HEK293 (cell line): ENCODE measurements around the gene HMCN1.

ENCODE experiments used
- CTCF ChIA-PET: fragments of 350-600 bp; formaldehyde crosslinking; extraction: SDS; loops from one replicate; lab custom pipeline; 2021; ENCODE audit warnings: antibody characterized with exemption; lab: Yijun Ruan, JAX
- POLR2A ChIA-PET: fragments of 300-600 bp; formaldehyde crosslinking; extraction: SDS; loops from one replicate; lab custom pipeline; 2020; ENCODE audit warnings: antibody characterized with exemption, inconsistent platforms; lab: Yijun Ruan, JAX
- H3K27ac ChIP-seq: fragments of 200-500 bp; sonication (Bioruptor generic); 2 replicates; pipeline ENCODE4 v1.5.1; 2014; ENCODE audit warnings: low read depth, low read length, control low read depth, inconsistent platforms; ENCODE audit errors: extremely low read depth
- H3K36me3 ChIP-seq, 2 experiments: fragments of 200-500 bp in 1 of 2; sonication (Bioruptor generic) in 1 of 2; 1 replicate in 1 of 2; 2 replicates in 1 of 2; pipeline ENCODE4 v1.5.1; 2014 to 2017; ENCODE audit warnings: inconsistent platforms in 2 of 2, low read length in 2 of 2; ENCODE audit not compliant: control insufficient read depth in 2 of 2, insufficient read depth in 1 of 2
- H3K4me1 ChIP-seq: fragments of 200-500 bp; sonication (Bioruptor generic); 2 replicates; pipeline ENCODE4 v1.5.1; 2014; ENCODE audit warnings: mild to moderate bottlenecking, low read length, inconsistent platforms; ENCODE audit not compliant: control insufficient read depth, insufficient read depth
- H3K4me3 ChIP-seq: 2 replicates; pipeline ENCODE4 v1.5.1; 2011; ENCODE audit warnings: low read depth, mild to moderate bottlenecking, control low read depth, low read length, moderate library complexity
- H3K9me3 ChIP-seq: fragments of 200-500 bp; sonication (Bioruptor generic); 2 replicates; pipeline ENCODE4 v1.5.1; 2014; ENCODE audit warnings: low read depth, low read length, inconsistent platforms; ENCODE audit not compliant: control insufficient read depth, insufficient read depth
- HOXD13 ChIP-seq: sonication (generic); formaldehyde crosslinking; IDR thresholded peaks from 2 replicates; pipeline ENCODE4 v1.8.0; 2022; ENCODE audit warnings: missing genetic modification reagents, borderline replicate concordance
- IKZF3 ChIP-seq: fragments of 450-650 bp; IDR thresholded peaks from 2 replicates; pipeline ENCODE4 v1.5.0; 2018; ENCODE audit warnings: missing biosample characterization, mild to moderate bottlenecking, missing genetic modification characterization, moderate library complexity
- KLF8 ChIP-seq: fragments of 450-650 bp; formaldehyde crosslinking; IDR thresholded peaks from 2 replicates; pipeline ENCODE4 v1.5.1; 2016; ENCODE audit warnings: missing biosample characterization, missing genetic modification characterization
- SCRT2 ChIP-seq: fragments of 450-650 bp; formaldehyde crosslinking; IDR thresholded peaks from 2 replicates; pipeline ENCODE4 v1.5.1; 2016; ENCODE audit warnings: missing biosample characterization, missing genetic modification characterization
- ZBTB17 ChIP-seq: fragments of 450-650 bp; formaldehyde crosslinking; IDR thresholded peaks from 2 replicates; pipeline ENCODE4 v1.5.1; 2016; ENCODE audit warnings: missing biosample characterization, missing genetic modification characterization
- ZBTB8A ChIP-seq: fragments of 450-650 bp; formaldehyde crosslinking; IDR thresholded peaks from 2 replicates; pipeline ENCODE4 v1.5.1; 2016; ENCODE audit warnings: missing biosample characterization, missing genetic modification characterization
- ZFP41 ChIP-seq: fragments of 450-650 bp; formaldehyde crosslinking; IDR thresholded peaks from 2 replicates; pipeline ENCODE4 v1.5.1; 2016; ENCODE audit warnings: missing biosample characterization, missing genetic modification characterization, borderline replicate concordance
- ZNF391 ChIP-seq: fragments of 450-650 bp; formaldehyde crosslinking; IDR thresholded peaks from 2 replicates; pipeline ENCODE4 v1.5.1; 2016; ENCODE audit warnings: low read depth, missing biosample characterization, missing genetic modification characterization, borderline replicate concordance
- ZNF423 ChIP-seq: fragments of 450-650 bp; formaldehyde crosslinking; IDR thresholded peaks from 2 replicates; pipeline ENCODE4 v1.5.1; 2016; ENCODE audit warnings: missing biosample characterization, missing genetic modification characterization
- ZNF501 ChIP-seq: fragments of 450-650 bp; formaldehyde crosslinking; IDR thresholded peaks from 2 replicates; pipeline ENCODE4 v1.5.1; 2016; ENCODE audit warnings: missing biosample characterization, missing genetic modification characterization
- ZNF548 ChIP-seq: fragments of 450-650 bp; formaldehyde crosslinking; IDR thresholded peaks from 2 replicates; pipeline ENCODE4 v1.5.1; 2016; ENCODE audit warnings: missing biosample characterization, missing genetic modification characterization
- ZNF596 ChIP-seq: fragments of 450-650 bp; IDR thresholded peaks from 2 replicates; pipeline ENCODE4 v1.5.0; 2018; ENCODE audit warnings: missing biosample characterization, mild to moderate bottlenecking, missing genetic modification characterization, moderate library complexity
- ZNF610 ChIP-seq: fragments of 450-650 bp; formaldehyde crosslinking; IDR thresholded peaks from 2 replicates; pipeline ENCODE4 v1.5.1; 2016; ENCODE audit warnings: missing biosample characterization, missing genetic modification characterization, borderline replicate concordance
- ZXDB ChIP-seq: fragments of 450-650 bp; formaldehyde crosslinking; IDR thresholded peaks from 2 replicates; pipeline ENCODE4 v1.5.1; 2016; ENCODE audit warnings: missing biosample characterization, missing genetic modification characterization
- TF ChIP-seq, protein P1 (sequence below): fragments of 450-650 bp; formaldehyde crosslinking; IDR thresholded peaks from 2 replicates; pipeline ENCODE4 v1.5.1; 2016; ENCODE audit warnings: missing biosample characterization, missing genetic modification characterization
- TF ChIP-seq, protein P2 (sequence below): fragments of 450-650 bp; formaldehyde crosslinking; IDR thresholded peaks from 2 replicates; pipeline ENCODE4 v1.5.1; 2017; ENCODE audit warnings: missing biosample characterization, missing genetic modification characterization
- TF ChIP-seq, protein P3 (sequence below): fragments of 450-650 bp; formaldehyde crosslinking; IDR thresholded peaks from 2 replicates; pipeline ENCODE4 v1.5.1; 2016; ENCODE audit warnings: missing biosample characterization, missing genetic modification characterization
- TF ChIP-seq, protein P4 (sequence below): fragments of 450-650 bp; formaldehyde crosslinking; IDR thresholded peaks from 2 replicates; pipeline ENCODE4 v1.5.1; 2017; ENCODE audit warnings: missing biosample characterization, missing genetic modification characterization

The HMCN1 gene

DNA sequence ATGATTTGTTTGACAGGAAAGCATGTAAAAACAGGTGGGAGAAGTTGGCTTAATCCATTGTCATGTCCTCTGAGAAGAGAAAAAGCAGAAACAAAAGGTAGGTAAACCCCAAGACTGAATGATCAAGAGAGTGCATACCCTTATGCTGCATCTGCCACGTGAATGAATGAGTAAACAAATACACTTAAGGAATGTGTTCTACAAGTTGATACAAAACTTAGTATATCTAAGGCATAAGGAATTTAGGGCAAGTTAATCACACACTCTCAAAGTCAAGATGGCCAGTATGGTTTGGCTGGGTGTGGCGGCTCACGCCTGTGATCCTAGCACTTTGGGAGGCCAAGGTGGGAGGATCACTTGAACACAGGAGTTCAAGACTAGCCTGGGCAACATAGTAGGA lies 34.2 kb downstream of the HMCN1 start:
- no peaks in the 10 kb centered on the region for H3K9me3 ChIP-seq
- TF ChIP-seq, protein P1, sequence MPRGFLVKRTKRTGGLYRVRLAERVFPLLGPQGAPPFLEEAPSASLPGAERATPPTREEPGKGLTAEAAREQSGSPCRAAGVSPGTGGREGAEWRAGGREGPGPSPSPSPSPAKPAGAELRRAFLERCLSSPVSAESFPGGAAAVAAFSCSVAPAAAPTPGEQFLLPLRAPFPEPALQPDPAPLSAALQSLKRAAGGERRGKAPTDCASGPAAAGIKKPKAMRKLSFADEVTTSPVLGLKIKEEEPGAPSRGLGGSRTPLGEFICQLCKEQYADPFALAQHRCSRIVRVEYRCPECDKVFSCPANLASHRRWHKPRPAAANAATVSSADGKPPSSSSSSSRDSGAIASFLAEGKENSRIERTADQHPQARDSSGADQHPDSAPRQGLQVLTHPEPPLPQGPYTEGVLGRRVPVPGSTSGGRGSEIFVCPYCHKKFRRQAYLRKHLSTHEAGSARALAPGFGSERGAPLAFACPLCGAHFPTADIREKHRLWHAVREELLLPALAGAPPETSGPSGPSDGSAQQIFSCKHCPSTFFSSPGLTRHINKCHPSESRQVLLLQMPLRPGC (tag by site-specific recombination): no peak
- TF ChIP-seq ZBTB17 (tag by site-specific recombination): no peak
- TF ChIP-seq ZNF391 (tag by site-specific recombination): no peak
- TF ChIP-seq ZNF596 (tag by site-specific recombination): no peak
- TF ChIP-seq, protein P2, sequence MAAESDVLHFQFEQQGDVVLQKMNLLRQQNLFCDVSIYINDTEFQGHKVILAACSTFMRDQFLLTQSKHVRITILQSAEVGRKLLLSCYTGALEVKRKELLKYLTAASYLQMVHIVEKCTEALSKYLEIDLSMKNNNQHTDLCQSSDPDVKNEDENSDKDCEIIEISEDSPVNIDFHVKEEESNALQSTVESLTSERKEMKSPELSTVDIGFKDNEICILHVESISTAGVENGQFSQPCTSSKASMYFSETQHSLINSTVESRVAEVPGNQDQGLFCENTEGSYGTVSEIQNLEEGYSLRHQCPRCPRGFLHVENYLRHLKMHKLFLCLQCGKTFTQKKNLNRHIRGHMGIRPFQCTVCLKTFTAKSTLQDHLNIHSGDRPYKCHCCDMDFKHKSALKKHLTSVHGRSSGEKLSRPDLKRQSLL: no peak
- TF ChIP-seq ZFP41 (tag by site-specific recombination): no peak
- TF ChIP-seq ZNF548 (tag by site-specific recombination): no peak
- TF ChIP-seq HOXD13 (CRISPR knock-in tag): no peak
- TF ChIP-seq ZNF610: no peak
- no peak for TF ChIP-seq ZNF501
- no peak for TF ChIP-seq ZBTB8A (tag by site-specific recombination)
- TF ChIP-seq, protein P3, sequence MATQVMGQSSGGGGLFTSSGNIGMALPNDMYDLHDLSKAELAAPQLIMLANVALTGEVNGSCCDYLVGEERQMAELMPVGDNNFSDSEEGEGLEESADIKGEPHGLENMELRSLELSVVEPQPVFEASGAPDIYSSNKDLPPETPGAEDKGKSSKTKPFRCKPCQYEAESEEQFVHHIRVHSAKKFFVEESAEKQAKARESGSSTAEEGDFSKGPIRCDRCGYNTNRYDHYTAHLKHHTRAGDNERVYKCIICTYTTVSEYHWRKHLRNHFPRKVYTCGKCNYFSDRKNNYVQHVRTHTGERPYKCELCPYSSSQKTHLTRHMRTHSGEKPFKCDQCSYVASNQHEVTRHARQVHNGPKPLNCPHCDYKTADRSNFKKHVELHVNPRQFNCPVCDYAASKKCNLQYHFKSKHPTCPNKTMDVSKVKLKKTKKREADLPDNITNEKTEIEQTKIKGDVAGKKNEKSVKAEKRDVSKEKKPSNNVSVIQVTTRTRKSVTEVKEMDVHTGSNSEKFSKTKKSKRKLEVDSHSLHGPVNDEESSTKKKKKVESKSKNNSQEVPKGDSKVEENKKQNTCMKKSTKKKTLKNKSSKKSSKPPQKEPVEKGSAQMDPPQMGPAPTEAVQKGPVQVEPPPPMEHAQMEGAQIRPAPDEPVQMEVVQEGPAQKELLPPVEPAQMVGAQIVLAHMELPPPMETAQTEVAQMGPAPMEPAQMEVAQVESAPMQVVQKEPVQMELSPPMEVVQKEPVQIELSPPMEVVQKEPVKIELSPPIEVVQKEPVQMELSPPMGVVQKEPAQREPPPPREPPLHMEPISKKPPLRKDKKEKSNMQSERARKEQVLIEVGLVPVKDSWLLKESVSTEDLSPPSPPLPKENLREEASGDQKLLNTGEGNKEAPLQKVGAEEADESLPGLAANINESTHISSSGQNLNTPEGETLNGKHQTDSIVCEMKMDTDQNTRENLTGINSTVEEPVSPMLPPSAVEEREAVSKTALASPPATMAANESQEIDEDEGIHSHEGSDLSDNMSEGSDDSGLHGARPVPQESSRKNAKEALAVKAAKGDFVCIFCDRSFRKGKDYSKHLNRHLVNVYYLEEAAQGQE (tag by site-specific recombination): no peak
- TF ChIP-seq ZXDB (tag by site-specific recombination): no peak
- no peak for TF ChIP-seq ZNF423 (tag by site-specific recombination)
- TF ChIP-seq, protein P4, sequence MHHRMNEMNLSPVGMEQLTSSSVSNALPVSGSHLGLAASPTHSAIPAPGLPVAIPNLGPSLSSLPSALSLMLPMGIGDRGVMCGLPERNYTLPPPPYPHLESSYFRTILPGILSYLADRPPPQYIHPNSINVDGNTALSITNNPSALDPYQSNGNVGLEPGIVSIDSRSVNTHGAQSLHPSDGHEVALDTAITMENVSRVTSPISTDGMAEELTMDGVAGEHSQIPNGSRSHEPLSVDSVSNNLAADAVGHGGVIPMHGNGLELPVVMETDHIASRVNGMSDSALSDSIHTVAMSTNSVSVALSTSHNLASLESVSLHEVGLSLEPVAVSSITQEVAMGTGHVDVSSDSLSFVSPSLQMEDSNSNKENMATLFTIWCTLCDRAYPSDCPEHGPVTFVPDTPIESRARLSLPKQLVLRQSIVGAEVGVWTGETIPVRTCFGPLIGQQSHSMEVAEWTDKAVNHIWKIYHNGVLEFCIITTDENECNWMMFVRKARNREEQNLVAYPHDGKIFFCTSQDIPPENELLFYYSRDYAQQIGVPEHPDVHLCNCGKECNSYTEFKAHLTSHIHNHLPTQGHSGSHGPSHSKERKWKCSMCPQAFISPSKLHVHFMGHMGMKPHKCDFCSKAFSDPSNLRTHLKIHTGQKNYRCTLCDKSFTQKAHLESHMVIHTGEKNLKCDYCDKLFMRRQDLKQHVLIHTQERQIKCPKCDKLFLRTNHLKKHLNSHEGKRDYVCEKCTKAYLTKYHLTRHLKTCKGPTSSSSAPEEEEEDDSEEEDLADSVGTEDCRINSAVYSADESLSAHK (tag by site-specific recombination): no peak
- TF ChIP-seq SCRT2 (tag by site-specific recombination): no peak
- TF ChIP-seq KLF8 (tag by site-specific recombination): no peak
- TF ChIP-seq, all 188 proteins: peak for 0
- ChIA-PET POLR2A (no interaction called here), CTCF (no interaction called here)
- H3K36me3 ChIP-seq: no peaks in the 10 kb centered on the region
- no peak overlapping the region for H3K4me3 ChIP-seq
- H3K4me1 ChIP-seq: peaks cover 9% of the 10 kb centered on the region
- H3K27ac ChIP-seq: no peak overlapping the region

DNA sequence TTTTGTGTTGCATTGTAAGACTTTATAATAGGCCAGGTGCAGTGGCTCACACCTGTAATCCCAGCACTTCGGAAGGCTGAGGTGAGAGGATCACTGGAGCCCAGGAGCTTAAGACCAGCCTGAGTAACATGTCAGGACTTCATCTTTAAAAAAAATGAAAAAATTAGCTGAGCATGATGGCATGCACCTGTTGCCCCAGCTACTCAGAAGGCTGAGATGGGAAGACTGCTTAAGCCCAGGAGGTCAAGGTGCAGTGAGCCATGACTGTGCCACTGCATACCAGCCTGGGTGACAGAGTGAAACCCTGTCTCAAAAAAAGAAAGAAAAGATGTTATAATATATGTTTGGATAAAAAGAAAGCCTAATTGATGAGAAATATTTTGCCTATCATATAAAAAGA lies 34.9 kb downstream of the HMCN1 start:
- no peak overlapping the region for H3K27ac ChIP-seq
- no peak overlapping the region for H3K4me3 ChIP-seq
- H3K36me3 ChIP-seq: no peaks in the 10 kb centered on the region
- peak; percentile 69 for TF ChIP-seq SCRT2 (tag by site-specific recombination)
- no peak for TF ChIP-seq IKZF3 (tag by site-specific recombination)
- ChIA-PET CTCF (interaction anchor here (0.8 to 1.5 kb wide), 3 partner anchors 19 to 49 kb away, joined by 3 to 9 read pairs (median 4); no protein-coding TSS in a partner anchor), POLR2A (no interaction called here)
- H3K4me1 ChIP-seq: peaks cover 9% of the 10 kb centered on the region
- H3K9me3 ChIP-seq: no peaks in the 10 kb centered on the region
